Measurements from ENCODE around the gene CC2D1B.
A peak's percentile ranks its signal among the peaks of the same experiment; 100 is the strongest.
"Not testable (repeated sequence)": the region's sequence is repeated elsewhere in the genome, so short reads cannot be mapped to it uniquely, and the experiment has no call there.

Gene CC2D1B, protein sequence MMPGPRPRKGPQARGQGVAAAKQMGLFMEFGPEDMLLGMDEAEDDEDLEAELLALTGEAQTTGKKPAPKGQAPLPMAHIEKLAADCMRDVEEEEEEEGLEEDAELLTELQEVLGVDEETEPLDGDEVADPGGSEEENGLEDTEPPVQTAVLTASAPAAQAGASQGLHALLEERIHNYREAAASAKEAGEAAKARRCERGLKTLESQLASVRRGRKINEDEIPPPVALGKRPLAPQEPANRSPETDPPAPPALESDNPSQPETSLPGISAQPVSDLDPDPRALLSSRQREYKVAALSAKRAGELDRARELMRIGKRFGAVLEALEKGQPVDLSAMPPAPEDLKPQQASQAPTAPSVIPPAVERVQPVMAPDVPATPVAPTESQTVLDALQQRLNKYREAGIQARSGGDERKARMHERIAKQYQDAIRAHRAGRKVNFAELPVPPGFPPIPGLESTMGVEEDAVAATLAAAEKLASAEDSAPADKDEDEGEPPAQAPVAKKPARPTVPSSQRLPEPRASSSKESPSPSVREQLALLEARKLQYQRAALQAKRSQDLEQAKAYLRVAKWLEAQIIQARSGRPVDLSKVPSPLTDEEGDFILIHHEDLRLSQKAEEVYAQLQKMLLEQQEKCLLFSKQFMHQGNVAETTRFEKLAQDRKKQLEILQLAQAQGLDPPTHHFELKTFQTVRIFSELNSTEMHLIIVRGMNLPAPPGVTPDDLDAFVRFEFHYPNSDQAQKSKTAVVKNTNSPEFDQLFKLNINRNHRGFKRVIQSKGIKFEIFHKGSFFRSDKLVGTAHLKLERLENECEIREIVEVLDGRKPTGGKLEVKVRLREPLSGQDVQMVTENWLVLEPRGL

GRCh38 chr1:52365746-52366516 lies at the start of gene CC2D1B:
TSS of gene CC2D1B (minus strand) at chr1:52366205. CDS start at chr1:52364620, 1,585 bp downstream.
- DNase-seq (ENCODE audit: low spot score): peak; percentile 99

DNA sequence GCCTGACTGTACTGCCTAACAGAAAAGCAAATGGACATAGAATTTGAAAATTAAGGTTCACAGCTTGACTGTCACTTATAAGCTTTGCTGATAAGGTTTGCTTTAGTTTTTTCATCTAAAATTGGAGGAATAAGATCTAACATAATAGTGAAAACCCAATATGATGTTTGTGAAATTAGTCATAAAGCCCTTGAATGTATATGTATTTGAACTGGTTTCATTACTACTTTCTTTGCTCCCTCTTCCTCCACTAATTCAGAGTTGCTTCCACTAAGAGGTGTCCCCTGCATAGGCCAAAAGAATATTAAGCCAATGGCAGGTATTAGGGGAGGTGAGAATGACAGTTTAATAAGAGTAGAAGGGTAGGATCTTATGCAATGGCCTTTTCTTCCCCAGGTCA lies 48.9 kb upstream of the CC2D1B start:
- no peak for DNase-seq (ENCODE audit: low spot score)

DNA sequence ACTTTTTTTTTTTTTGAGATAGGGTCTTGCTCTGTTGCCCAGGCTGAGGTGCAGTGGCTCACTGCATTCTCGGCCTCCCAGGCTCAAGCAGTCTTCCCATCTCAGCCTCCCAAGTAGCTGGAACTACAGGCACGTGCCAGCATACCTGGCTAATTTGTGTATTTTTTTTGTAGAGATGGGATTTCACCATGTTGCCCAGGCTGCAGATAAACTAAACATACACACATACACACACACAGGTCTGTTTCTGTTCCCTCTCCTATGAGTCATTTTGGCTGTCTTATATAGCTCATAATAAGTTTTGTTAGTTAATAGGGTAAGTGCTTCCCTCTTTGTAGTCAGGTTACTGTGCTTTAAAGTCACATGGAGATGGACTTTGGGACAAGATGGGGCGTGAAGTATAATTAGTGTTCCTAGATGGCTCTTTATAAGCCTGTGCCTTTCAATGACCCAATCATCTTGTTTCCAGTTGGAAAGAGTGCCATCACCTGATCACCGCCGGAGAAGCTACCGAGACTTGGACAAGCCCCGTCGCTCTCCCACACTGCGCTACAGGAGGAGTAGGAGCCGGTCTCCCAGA lies 47.5 kb upstream of the CC2D1B start:
- no peak for DNase-seq (ENCODE audit: low spot score)

DNA sequence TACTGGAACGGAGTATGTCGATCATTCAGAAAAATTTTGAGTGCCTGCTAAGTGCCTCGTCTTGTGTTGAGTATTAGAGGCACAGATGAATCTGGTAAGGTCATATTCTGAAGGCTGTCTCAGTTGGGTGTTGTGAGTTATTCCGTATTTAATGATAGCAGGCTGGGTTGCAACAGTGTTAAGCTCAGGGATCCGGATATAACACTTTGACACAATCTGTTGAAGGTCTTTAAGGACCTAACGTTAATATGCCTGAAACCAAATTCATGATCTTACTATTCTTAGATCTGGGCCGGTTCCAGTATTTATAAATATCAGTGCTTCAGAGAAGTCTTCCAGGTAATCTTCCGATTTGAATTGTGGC lies 39.0 kb upstream of the CC2D1B start:
- no peak for DNase-seq (ENCODE audit: low spot score)

DNA sequence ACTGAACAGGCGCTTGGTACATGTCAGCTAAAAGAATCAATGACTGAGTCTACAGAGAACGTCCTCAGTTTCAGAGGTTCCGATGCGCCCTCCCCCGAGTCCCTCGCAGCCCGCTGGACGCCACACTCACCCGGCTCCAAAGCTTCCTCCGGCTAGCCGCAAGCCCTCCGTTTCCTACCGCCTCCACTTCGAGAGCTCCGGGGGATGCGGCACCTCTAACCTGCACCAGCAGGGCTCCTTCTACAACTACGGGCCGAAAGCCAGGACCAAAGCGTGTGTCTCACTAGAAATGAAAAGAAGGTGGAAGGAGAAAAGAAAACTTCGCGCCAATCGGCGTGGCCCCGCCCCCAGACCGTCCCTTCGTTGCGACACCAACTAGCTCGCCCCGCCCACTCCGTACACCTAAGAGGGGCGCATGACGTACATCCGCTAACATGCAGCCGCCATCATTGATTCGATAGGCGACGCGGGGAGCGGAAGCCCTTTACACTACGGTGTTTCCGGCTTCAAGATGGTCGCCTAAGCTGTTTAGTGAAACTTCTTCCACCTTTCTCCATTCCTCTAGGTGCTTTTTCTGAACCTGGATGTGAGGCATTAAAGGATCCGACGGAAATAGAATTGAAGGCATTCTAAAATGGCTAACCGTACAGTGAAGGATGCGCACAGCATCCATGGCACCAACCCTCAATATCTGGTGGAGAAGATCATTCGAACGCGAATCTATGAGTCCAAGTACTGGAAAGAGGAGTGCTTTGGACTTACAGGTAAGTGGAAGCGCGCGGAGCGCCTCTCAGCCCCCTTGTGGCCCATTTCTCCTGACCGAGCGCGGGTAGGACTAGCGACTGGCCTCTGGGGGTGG lies 38.3 kb upstream of the CC2D1B start, which contains the start of the genes ORC1 and PRPF38A:
ORC1 (minus strand) TSS at position 308 of the 859 bp plus-strand sequence. CDS start 2,200 bp downstream, outside the sequence.
PRPF38A (plus strand) TSS at position 487 of the 859 bp plus-strand sequence; CDS start at position 635, 148 bp downstream.
- peak; percentile 96 for DNase-seq (ENCODE audit: low spot score)

DNA sequence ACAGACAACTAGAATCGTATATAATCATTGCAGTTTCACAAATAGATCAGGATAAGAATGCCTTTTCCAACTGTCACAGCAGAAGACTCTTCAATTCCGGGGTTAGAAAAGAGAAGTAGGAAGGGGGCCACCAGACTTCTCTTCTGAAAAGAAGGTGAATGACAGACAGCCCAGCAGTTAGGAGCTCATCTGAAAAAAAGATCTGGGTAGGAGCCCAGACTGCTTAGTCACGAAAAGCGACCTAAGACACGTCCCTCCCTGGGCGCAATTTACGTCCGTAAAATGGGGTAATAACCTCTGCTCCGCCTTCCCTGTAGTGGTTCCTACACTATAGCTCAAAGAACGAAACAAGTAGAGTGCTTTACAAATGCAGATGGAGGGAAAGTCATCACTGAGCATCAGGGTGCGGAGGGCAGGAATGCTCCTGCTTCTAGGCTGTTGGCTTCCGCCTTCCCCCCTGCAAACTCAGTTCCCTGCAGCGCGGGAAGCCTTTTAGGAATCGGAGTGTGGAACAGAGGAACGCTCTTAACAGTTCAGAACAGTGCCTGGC lies 37.6 kb upstream of the CC2D1B start:
- DNase-seq (ENCODE audit: low spot score): peak; percentile 69

DNA sequence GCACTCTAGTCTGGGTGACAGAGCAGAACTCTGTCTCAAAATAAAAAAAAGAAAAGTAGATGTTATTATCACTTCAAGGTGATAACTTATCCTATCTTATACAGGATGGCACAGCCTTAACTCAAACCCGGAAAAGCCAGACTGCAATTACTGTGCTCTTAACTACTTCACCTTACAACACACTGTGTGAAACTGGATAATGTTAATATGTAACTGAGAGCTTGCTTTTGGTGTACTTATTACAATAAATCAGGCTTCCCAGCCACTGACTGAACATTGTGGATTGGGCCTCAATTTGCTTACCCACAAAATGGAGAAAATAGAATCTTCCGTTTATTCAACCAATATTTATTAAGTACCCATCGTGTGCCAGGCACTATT lies 36.8 kb upstream of the CC2D1B start:
- no peak for DNase-seq (ENCODE audit: low spot score)

GRCh38 chr1:52400131-52400530 lies 34.1 kb upstream of the CC2D1B start:
- DNase-seq (ENCODE audit: low spot score): no peak

DNA sequence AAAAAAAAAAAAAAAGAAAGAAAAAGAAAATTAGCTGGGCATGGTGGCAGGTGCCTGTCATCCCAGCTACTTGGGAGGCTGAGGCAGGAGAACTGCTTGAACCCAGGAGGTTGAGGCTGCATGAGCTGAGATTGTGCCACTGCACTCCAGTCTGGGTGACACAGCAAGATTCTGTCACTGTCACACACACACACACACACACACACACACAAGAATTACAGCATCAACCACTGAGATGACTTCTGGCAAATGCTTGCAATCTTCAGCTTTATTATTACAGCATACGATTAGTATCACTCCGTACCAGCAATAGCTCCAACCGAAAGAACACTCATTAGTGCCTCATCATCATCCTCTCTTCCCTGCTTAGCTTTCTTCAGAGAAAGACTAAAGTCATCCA lies 33.6 kb upstream of the CC2D1B start:
- no peak for DNase-seq (ENCODE audit: low spot score)

DNA sequence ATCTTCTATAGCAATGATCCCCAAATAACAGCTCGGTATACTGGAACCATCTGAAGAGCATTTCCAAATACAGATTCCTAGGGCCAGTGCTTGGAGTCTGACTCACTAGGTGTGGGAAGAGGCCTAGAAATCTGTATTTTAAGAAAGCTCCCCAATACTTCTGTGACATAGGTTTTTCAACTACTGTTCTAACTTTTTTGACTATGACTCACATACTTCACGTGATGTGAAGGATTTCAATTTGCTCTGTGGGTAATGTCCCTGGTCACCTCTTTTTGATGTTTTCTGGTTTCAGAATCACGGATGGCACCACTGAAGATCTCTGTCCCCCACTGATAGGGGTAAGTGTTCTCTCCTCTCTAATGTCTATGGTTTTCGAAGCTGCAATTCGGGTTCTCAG lies 27.2 kb upstream of the CC2D1B start:
- DNase-seq (ENCODE audit: low spot score): no peak

GRCh38 chr1:52386458-52386857 lies 20.5 kb upstream of the CC2D1B start:
- DNase-seq (ENCODE audit: low spot score): no peak

DNA sequence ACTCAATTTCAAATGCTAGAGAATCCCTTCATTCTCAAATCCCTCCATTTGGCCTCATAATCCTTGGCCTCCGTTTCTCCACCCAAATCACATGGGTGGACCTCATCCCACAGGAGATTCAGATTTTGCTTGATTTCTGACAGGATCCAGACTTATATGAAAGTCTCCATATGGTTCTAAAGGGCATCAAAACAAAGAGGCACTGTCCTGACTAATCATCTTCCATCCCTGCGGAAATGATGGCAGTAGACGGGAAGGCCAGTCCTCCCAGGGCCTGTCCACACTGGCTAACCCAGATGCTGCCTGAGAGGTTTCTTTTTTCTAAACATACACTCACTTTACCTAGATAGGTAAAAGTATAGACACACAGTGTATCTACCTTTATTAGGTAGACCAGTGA lies 19.4 kb upstream of the CC2D1B start:
- no peak for DNase-seq (ENCODE audit: low spot score)

DNA sequence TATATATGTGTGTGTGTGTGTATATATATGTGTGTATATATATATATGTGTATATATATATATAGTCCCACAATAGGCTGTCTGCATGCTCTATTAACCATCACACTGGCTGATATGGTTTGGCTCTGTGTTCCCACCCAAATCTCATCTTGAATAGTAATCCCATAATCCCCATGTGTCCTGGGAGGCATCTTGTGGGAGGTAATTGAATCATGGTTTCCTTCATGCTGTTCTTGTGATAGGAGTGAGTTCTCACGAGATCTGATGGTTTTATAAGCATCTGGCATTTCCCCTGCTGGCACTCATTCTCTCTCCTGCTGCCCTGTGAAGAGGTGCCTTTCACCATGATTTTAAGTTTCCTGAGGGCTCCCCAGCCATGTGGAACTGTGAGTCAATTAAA lies 3.8 kb upstream of the CC2D1B start:
- DNase-seq (ENCODE audit: low spot score): not testable (repeated sequence)

GRCh38 chr1:52368383-52369172 lies 2.6 kb upstream of the CC2D1B start:
- DNase-seq (ENCODE audit: low spot score): peak; percentile 71

DNA sequence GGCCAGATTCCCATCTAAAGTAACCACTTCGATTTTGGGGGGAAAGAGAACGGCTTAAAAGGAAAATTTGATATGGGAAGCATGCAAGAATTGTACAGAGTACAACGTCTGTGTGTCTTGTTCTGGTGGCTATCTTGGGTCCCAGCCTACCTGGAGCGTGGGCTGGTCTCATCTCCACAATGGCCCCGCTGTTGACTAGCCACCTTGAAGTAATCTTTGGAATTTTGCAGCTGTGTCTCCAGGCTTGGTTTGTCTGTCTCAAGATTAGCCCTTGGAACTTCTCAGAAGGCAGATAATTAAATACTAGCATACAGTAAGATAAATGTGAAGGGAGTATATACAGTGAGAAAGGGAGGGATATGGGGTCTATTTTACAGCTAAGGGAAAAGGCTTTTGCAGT lies 1.3 kb upstream of the CC2D1B start:
- DNase-seq (ENCODE audit: low spot score): no peak

DNA sequence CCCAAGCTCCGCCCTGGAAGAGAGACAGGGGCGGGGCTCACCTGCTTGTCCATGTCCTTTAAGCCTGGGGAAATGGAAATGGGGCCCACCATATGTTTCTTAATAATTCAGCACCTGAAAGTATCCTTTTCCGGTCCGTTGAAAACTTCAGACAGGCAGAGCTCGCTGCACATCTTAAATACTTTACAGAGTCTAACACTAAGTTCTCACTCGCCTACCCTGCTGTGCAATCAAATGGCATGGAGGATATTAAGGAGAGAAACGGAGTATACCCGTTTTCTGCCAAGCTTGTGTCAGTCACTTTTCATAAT lies 467 bp upstream of the CC2D1B start:
- DNase-seq (ENCODE audit: low spot score): no peak

DNA sequence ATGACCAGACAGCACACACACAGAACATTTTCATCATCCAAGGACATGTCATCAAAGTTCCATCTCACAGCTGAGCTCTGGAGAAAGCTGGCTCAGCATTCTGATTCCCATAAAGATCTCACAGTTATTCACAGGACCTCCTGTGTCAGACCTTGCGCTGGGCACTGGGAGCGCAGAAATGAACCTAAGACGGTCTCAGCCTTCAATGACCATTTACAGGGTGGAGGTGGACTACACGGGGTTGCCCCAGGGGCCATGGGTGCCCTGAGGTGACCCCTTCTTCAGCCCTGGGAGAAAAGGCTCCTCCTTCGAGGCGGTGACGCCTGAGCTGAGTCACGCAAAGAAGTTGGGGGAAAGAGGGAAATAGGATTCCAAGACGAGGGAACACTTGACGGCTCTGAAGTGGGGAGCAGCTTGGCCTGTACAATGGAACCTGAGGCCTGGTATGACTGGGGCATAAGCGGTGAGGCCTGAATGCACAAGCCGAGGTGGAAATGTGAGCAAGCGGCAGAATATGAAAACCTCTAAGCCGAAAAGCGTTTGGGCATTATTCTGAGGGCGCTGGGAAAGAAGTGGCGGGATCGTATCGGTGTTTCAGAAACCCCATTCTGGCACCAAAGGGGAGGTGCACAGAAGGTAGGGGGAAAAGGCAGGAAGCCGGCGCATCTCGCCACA lies 797 bp downstream of the CC2D1B start:
- DNase-seq (ENCODE audit: low spot score): peak; percentile 82

DNA sequence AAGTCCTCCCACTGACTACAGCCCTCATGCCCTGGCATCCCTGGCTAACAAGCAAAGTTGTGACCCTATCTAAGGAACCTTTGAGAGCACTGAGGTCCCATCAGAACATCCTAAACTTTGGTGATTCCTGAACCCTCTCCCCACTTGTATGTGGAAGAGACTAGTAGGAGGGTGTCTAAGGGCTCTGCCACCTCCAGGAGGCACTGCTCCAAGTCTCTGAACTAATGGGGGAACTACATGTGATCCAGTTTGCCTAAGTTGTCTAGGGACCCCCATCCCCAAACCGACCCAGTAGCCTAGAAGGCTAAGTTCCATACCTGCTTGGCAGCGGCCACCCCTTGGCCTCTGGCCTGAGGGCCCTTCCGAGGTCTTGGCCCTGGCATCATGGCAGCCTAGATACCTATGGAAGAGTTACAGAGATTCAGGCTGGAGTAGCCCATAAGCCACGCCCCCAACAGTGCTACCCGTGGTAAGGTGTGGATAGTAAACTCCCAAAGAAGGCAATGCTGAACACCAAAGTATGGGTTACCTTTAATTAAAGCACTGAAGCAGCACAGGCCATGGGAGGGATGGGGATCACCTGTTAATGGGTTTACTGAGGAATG lies 1.7 kb downstream of the CC2D1B start:
- no peak for DNase-seq (ENCODE audit: low spot score)

DNA sequence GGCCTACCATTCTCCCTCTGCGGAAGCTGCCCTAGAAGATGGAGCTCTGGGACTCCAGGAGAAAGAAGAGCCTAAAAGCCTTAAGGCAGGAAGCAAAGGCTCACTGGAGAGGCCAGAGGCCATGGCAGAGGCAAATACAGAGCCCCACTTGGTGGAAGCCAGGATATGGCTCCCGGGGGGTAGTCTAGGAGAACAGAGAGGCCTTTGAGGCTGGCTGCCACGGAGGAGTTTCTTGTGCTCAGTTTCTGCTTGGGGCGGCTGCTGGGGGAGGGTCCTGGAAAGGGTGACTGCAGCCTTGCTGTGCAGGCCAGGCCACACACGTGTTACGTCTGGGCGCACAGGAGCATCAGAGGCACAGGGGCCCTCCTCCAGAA lies 5.4 kb downstream of the CC2D1B start:
- no peak for DNase-seq (ENCODE audit: low spot score)

Measured in AG08396 (cell line).